Measurements from ENCODE around the gene EMP1.

Gene EMP1

GRCh38 chr12:13233830-13234641 lies 37.5 kb downstream of the EMP1 start:
- no peak for TF ChIP-seq POLR2AphosphoS5 (IDR thresholded peaks at IDR 0.05; ENCODE audit: low read depth, low read length)
- no peak for TF ChIP-seq POLR2A (IDR thresholded peaks at IDR 0.05; ENCODE audit: low read depth, low read length)
- no peak for TF ChIP-seq TAF1 (IDR thresholded peaks at IDR 0.05; ENCODE audit: borderline replicate concordance, low read depth, low read length)
- DNase-seq (ENCODE audit: insufficient read length): no peak
- no peak for FAIRE-seq

DNA sequence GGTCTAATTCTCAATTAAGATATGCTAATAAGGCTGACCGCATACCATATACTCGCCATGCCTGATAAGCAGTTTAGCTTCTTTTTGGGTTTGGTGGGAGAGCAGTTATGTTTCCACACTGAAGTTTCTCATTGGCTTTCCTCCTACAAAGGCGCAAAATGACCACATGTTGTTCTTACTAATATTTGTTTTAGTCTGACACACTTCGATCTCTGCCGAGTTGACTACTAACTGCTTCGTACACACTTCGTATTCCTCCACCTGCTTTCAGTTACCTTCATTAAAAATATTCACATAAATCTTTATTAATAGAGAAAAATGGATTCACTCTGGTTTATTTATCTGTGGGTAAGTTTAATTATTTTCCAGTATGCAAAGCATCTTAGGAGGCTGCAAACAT lies 41.7 kb downstream of the EMP1 start:
- no peak for DNase-seq (ENCODE audit: insufficient read length)
- FAIRE-seq: no peak
- TF ChIP-seq TAF1 (IDR thresholded peaks at IDR 0.05; ENCODE audit: borderline replicate concordance, low read depth, low read length) (no peak), POLR2A (IDR thresholded peaks at IDR 0.05; ENCODE audit: low read depth, low read length) (no peak), POLR2AphosphoS5 (IDR thresholded peaks at IDR 0.05; ENCODE audit: low read depth, low read length) (no peak)

DNA sequence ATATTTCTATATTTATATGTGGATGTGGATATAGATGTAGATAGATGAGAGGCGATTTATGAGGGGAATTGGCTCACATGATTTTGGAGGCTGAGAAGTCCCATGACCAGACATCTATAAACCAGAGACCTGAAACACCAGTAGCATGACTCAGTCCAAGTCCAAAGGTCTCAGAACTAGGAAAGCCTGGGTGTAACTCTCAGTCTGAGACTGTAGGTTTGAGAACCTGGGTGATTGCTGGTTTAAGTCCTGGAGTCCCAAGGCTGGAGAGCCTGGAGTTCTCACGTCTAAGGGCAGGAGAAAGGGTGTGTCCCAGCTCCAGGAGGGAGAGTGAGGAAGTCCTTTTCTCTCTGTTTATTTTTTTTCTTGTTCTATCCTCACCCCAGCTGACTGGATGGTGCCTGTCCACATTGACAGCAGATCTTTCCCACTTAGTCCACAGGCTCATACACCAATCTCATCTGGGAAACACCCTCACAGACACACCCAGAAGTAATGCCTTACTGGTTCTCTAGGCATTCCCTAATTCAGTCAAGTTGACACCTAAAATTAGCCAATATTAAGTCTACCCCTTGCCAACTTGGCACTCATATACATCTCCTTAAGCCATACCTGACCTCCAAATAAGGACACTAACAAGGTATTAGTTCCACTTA lies 45.4 kb downstream of the EMP1 start:
- no peak for DNase-seq (ENCODE audit: insufficient read length)
- no peak for FAIRE-seq
- no peak for TF ChIP-seq POLR2AphosphoS5 (IDR thresholded peaks at IDR 0.05; ENCODE audit: low read depth, low read length)
- TF ChIP-seq POLR2A (IDR thresholded peaks at IDR 0.05; ENCODE audit: low read depth, low read length): no peak
- no peak for TF ChIP-seq TAF1 (IDR thresholded peaks at IDR 0.05; ENCODE audit: borderline replicate concordance, low read depth, low read length)

- DNase-seq (ENCODE audit: insufficient read length) (no peak), FAIRE-seq (no peak)
- no peak for TF ChIP-seq POLR2A (IDR thresholded peaks at IDR 0.05; ENCODE audit: low read depth, low read length)
- TF ChIP-seq POLR2AphosphoS5 (IDR thresholded peaks at IDR 0.05; ENCODE audit: low read depth, low read length): no peak
- TF ChIP-seq TAF1 (IDR thresholded peaks at IDR 0.05; ENCODE audit: borderline replicate concordance, low read depth, low read length): no peak
Measured at GRCh38 chr12:13242936-13243335, 46.4 kb downstream of the EMP1 start.

DNA sequence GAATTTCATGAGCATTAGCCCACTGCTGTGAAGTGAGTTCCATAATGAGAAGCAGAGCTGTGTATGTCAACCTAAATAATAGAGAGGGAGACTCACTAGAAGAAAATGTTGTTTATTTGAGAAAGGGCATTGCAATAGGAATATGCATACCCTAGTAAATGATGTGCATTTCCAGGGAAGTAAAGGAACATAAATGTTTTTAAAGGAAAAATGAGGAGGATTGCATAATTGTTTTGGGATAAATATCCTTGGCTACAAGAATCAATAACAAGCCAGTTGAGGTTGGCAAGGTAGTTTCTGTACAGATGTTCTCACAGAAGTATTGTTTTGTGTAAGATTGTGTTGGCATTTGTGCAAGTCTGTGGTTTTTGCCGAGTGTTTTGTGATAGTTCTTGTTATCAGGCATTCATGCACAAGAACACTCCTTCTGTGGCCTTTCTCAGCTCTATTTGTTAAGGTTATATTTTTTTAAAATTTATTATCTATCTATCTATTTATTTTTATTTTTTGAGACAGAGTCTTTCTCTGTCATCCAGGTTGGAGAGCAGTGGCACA lies 47.1 kb downstream of the EMP1 start:
- no peak for FAIRE-seq
- TF ChIP-seq TAF1 (IDR thresholded peaks at IDR 0.05; ENCODE audit: borderline replicate concordance, low read depth, low read length): no peak
- TF ChIP-seq POLR2A (IDR thresholded peaks at IDR 0.05; ENCODE audit: low read depth, low read length): no peak
- no peak for TF ChIP-seq POLR2AphosphoS5 (IDR thresholded peaks at IDR 0.05; ENCODE audit: low read depth, low read length)

DNA sequence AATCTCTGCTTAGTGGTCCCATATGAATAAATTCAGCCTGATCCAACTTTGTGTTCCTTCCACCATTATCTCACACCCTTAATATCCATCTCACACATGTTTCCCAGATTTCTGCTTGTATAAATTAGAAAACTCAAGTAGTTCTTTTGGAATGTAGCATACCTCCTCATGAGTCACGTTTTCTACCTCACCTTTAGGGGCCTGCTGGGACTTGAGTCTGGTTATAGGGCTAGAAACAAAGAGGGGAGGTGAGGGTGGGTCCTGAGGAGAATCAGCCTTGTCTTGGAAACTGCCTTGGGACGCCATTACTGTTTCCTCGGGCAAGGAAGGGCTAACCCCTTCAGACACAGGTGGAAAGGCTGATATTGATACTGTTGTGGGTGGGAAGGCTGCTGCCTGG lies 51.1 kb downstream of the EMP1 start:
- no peak for FAIRE-seq
- no peak for DNase-seq (ENCODE audit: insufficient read length)
- TF ChIP-seq POLR2A (IDR thresholded peaks at IDR 0.05; ENCODE audit: low read depth, low read length): no peak
- no peak for TF ChIP-seq TAF1 (IDR thresholded peaks at IDR 0.05; ENCODE audit: borderline replicate concordance, low read depth, low read length)

More for the DNA sequence above, 47.1 kb downstream of the EMP1 start:
- DNase-seq (ENCODE audit: insufficient read length): no peak

- no peak for TF ChIP-seq POLR2AphosphoS5 (IDR thresholded peaks at IDR 0.05; ENCODE audit: low read depth, low read length)
- no peak for TF ChIP-seq POLR2A (IDR thresholded peaks at IDR 0.05; ENCODE audit: low read depth, low read length)
- TF ChIP-seq TAF1 (IDR thresholded peaks at IDR 0.05; ENCODE audit: borderline replicate concordance, low read depth, low read length): no peak
- FAIRE-seq: no peak
- DNase-seq (ENCODE audit: insufficient read length): no peak
Measured at GRCh38 chr12:13248964-13249363, 52.4 kb downstream of the EMP1 start.

DNA sequence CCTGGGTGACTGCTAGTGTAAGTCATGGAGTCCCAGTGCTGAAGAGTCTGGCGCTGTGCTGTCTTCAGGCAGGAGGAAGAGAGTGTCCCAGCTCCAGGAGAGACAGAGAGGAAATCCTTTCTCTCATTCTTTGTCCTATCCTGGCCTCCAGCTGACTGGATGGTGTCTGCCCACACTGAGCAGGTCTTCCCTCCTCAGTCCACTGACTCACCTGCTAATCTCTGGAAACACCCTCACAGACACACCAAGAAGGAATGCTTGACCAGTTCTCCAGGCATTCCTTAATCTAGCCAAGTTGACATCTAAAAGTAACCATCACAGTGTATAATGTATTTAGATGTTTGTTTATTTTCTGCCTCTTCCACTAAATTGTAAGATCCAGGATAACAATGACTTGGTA lies 53.9 kb downstream of the EMP1 start:
- TF ChIP-seq POLR2A (IDR thresholded peaks at IDR 0.05; ENCODE audit: low read depth, low read length): no peak
- no peak for TF ChIP-seq TAF1 (IDR thresholded peaks at IDR 0.05; ENCODE audit: borderline replicate concordance, low read depth, low read length)
- no peak for TF ChIP-seq POLR2AphosphoS5 (IDR thresholded peaks at IDR 0.05; ENCODE audit: low read depth, low read length)
- FAIRE-seq (no peak), DNase-seq (ENCODE audit: insufficient read length) (no peak)

DNA sequence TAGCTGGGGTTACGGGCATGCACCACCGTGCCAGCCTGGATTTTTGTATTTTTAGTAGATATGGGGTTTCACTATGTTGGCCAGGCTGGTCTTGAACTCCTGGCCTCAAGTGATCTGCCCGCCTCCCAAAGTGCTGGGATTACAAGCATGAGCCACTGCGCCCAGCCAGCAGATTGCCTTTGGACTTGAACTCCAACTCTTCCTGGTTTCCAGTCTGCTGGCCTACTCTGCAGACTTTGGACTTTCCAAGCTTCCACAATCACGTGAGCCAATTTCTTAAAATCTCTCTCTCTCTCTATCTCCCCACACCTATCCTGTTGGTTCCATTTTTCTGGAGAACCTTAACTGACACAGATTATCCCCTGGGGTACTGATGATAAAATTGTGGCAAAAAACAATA lies 55.0 kb downstream of the EMP1 start:
- FAIRE-seq: no peak
- TF ChIP-seq POLR2AphosphoS5 (IDR thresholded peaks at IDR 0.05; ENCODE audit: low read depth, low read length) (no peak), TAF1 (IDR thresholded peaks at IDR 0.05; ENCODE audit: borderline replicate concordance, low read depth, low read length) (no peak), POLR2A (IDR thresholded peaks at IDR 0.05; ENCODE audit: low read depth, low read length) (no peak)
- no peak for DNase-seq (ENCODE audit: insufficient read length)

GRCh38 chr12:13252024-13252423 lies 55.5 kb downstream of the EMP1 start:
- no peak for DNase-seq (ENCODE audit: insufficient read length)
- TF ChIP-seq TAF1 (IDR thresholded peaks at IDR 0.05; ENCODE audit: borderline replicate concordance, low read depth, low read length): no peak
- no peak for TF ChIP-seq POLR2A (IDR thresholded peaks at IDR 0.05; ENCODE audit: low read depth, low read length)
- TF ChIP-seq POLR2AphosphoS5 (IDR thresholded peaks at IDR 0.05; ENCODE audit: low read depth, low read length): no peak
- no peak for FAIRE-seq

DNA sequence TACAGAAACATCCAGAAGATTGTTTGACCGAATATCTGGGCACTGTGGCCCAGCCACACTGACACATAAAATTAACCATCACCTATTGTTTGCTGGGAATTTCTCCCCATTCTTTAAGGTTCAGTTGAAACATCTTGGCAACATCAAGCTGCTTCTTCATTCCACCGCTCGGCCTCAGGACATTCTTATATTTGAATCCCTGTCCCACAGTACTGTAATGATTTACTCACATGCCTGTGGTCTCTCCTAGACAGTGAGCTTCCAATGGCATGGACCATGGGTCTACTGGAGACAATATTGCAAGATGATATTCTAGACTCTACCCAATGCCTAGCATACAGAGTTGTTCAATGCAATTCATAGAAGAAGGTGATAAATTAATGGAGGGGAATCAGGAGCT lies 56.1 kb downstream of the EMP1 start:
- FAIRE-seq (no peak), DNase-seq (ENCODE audit: insufficient read length) (no peak)
- no peak for TF ChIP-seq TAF1 (IDR thresholded peaks at IDR 0.05; ENCODE audit: borderline replicate concordance, low read depth, low read length)
- TF ChIP-seq POLR2AphosphoS5 (IDR thresholded peaks at IDR 0.05; ENCODE audit: low read depth, low read length): no peak
- TF ChIP-seq POLR2A (IDR thresholded peaks at IDR 0.05; ENCODE audit: low read depth, low read length): no peak

Data from GM12892 (cell line).